CD4-positive, alpha-beta T cell treated with Interleukin-12 subunit alpha and Interleukin-12 subunit beta, for 1 hour (primary cell): ENCODE results near the gene LAMP1.
A peak's percentile ranks its signal among the peaks of the same experiment; 100 is the strongest.
"Not testable (repeated sequence)": the region's sequence is repeated elsewhere in the genome, so short reads cannot be mapped to it uniquely, and the experiment has no call there.

Experiments
- DNase-seq: peaks from one replicate; pipeline ENCODE4 v3.0.0-alpha.2; 2020

Gene LAMP1, protein sequence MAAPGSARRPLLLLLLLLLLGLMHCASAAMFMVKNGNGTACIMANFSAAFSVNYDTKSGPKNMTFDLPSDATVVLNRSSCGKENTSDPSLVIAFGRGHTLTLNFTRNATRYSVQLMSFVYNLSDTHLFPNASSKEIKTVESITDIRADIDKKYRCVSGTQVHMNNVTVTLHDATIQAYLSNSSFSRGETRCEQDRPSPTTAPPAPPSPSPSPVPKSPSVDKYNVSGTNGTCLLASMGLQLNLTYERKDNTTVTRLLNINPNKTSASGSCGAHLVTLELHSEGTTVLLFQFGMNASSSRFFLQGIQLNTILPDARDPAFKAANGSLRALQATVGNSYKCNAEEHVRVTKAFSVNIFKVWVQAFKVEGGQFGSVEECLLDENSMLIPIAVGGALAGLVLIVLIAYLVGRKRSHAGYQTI

DNA sequence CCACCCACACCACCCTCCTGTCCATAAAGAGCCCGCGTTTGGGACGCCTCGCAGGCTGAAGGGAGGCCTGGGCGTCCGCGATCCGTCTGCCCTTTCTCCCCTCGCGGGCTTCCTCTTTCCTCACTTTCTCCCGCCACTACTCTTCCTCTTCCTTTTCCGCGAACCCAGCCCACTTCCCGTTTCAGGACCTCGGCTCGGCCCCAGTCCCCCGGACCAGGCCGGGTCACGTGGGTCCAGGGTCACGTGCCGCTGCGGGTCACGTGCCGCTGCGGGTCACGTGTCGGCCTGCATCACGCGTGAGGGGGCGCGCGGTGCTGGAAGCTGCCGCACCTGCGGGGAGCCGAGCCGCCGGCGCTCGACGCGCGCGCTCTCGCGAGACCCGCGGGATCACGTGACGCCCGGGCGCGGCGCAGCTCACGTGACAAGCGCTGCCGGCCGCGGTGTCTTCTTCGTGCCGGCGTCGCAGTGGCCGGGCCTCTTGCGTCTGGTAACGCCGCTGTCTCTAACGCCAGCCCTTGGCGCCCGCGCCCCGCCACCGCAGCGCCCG lies at the start of gene LAMP1:
Gene LAMP1, plus strand, starts transcription at position 417 of the 547 bp plus-strand sequence. CDS start 196 bp downstream, outside the sequence.
- DNase-seq: peak; percentile 98

DNA sequence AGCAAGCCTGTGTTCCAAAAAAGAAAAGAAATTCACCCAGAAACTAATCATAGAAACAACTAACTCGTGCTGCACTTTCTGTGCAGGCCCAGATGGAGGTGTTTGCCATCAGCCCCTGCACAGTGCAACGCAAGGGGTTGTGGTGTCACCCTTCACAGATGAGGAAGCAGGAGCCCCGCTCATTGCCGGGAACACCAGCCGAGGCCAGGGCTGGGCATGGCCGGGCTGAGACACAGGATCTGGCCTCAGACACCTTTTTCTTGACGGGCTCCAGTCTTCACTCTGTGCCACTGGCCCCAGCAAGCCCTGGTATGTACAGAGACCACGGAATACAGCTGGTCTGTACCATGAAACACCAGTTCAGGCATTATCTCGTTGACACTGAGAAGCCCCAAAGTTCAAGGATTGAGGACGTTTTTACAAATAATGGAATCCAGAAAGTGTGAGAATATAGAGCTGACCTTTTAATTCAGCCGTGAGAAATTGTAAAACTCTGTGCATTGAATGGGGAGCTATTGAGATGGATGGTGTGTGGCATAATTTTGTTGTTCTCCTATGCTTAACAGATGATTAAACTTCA lies 44.4 kb upstream of the LAMP1 start:
- no peak for DNase-seq

DNA sequence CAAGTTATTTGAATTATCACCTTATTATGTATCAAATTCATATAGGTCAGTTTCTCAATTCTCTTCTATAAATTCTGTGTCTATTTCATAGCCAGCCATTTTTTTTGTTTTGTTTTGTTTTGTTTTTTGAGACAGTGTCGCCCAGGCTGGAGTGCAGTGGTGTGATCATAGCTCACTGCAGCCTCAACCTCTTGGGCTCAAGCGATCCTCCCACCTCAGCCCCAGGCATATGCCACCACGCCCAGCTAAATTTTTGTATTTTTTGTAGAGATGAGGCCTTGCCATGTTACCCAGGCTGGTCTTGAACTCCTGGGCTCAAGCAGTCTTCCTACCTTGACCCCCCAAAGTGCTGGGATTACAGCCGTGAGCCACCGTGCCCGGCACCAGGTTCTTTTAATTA lies 39.1 kb upstream of the LAMP1 start:
- DNase-seq: not testable (repeated sequence)

DNA sequence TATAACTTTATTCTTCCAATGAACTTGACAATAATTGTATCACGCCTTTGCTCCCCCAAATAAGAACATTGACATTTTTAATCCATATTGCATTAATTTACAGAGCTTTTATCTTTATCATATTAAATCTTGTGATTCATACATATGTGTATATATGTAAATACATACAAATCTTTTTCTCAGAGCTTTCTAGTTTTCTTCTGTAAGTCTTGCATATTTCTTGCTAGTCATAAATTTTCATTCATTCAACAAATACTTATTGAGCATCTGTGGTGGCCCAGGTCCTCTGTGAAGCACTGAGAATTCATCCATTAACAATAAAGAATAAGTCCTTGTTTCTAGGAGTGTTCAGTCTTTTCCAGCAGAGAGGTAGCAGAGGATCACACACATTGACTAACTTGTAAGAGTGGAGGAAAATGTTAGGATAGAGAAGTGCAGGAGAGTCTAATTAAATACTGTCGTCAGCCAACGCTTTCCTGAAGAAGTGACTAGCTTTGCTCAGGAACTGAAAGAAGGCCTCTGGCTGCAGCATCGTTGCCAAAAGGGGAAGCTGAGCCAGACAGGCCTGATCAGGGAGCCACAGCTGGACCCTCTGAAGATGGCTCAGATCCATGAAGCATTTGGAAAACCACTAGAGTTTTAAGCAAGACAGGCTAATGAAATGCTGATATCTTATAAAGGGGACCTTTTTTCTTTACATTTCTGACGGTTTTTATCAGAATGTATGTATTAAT lies 38.6 kb upstream of the LAMP1 start:
- no peak for DNase-seq

DNA sequence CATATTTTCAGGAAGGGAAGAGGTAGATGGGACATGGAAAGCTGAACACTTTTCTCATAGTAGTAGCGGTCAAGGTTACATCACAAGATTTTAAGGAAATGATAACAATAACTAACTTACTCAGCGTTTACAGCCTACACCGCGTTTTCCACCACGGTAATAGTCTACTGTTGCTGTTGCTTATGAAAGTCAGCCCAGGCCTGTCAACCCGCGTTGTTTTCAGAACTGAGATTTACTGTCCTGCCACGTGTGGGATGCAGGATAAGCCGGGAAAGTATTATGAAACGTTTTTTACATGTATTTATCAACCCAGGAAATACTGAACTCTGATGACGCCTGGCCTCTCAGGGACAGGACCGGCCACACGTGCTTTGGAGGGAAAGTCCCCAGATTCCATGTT lies 36.0 kb upstream of the LAMP1 start:
- DNase-seq: no peak

DNA sequence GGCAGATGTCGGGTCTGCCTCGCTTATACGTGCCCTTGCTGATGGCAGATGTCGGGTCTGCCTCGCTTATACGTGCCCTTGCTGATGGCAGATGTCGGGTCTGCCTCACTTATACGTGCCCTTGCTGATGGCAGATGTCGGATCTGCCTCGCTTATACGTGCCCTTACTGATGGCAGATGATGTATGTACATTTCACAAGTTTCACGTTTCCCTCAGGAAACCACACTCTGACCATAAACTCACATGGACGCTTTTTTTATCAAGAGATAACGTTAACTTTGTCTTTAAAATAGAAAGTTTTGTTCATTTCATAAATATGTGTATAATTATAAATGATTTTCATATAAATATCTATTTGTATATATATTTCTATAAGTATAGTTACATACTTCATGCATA lies 34.0 kb upstream of the LAMP1 start:
- DNase-seq: not testable (repeated sequence)

DNA sequence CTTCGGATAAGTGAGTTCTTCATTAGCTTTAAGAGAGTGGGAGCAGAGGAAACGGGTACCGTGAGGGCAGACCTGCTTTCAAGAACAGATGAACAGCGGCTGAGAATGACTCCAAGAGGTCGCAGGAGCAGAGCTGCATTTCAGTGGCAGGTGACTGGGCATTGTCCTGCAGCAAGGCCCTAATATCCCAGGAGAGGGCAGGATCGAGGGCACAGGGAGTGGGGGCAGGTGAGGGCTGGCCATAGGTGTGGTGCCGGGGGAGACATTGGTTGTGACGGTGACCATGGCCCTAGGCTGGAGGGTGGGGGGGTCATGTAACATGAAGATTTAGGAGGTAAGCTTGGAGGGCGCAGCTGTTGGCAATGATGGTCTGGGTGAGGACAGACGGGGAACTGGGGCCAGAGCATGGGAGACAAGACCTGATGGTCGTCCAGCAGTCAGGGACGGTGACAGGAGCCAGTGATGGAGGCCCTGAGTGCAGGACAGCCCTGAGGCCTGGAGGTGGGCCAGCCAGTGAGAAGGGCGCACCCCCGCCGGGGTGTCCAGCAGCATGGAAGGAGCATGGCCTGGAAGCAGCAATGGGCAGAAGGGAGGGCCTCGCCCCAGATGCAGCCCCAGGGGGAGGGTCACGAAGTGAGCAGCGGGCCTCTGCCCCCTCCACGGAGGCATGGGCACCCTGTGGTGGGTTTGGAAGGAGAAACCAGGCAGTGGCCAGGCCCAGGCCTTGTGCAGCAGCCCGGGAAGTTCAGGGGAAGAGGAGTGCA lies 29.2 kb upstream of the LAMP1 start:
- DNase-seq: no peak

DNA sequence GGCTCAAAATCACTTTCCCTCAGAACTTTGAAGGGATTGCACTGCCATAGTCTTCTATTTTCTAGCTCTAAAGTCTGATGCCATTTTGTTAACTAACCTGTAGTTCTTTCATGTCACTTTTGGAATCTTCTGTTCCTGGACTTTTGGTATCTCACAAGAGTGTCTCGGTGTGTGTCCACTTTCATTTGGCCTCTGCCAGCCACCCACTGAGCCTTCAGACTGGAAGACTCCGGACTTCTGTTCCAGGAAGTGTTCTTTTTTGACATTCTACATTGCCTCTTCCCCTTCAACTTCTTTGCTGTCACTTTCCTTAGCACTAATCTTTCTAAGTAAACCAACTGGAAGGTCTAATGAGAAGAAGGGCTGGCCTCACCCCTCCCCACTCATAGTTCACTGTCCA lies 25.0 kb upstream of the LAMP1 start:
- no peak for DNase-seq

DNA sequence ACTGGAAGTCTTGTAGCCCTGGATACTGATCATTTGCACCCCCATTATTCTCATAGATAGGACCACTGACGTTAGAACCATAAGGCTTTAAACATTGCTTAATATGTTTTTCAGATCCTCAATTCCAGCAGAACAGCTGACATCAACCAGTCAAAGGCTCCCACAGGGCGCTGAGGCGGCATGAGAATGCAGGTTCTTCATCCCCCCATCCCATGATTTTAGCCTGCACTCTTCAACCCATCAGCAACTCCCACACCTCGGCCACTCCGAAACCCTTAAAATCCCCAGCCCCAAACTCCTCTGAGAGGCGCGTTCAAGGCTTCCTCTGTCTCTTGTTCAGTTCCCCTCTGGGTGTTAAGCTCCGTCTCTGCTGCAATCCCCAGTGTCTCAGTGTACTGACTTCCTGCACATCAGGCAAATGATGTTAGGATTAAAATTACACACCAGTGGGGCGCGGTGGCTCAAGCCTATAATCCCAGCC lies 24.3 kb upstream of the LAMP1 start:
- no peak for DNase-seq

DNA sequence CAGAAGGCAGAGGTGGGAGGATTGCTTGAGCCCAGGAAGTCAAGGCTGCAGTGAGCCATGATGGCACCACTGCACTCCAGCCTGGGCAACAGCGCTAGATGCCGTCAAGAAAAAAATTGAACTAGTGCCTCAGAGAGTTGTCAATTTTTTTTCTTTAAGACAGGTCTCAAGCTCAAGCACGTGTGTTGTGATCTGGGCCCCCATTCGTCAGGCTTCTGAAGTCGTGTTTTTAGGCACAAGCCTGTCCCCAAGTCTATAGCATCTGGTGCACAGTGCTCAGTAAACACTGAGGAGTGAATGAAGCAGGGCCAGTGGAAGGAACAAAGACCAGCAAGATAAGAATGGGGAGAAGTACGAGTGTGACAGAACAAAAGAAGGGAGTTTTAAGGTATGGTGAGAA lies 23.7 kb upstream of the LAMP1 start:
- DNase-seq: no peak

DNA sequence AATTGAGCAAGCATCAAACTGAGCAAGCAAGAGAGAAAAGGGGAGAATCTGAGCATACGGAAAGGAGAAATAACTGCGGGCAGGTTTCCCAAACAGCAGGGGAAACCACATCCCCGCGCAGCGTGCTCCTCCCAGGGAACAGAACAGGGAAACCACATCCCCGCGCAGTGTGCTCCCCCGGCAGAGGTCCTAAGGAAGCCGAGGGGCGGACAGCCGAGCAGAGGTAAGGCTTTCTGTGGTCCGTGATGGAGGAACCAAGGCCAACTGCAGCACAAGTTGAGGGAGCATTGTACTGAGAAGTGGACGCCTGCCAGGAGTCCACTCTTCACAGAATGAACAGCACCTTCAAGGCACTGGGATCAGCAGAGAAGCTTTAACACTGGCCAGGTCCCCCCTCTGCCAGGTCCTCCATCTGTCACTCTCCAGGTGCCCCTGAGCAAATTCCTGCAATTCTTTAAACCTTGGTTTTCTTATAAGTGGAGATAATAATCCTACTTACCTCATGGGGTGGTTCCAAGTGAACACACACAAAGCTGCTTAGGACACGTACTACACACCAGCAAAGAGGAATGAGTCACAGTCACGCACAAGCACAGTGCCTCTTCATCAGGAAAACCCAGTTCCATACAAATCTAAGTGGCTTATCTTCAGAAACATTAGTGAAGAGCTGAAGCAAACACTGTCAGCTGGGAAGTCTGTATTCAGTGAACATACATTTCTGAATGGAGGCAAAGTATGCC lies 23.0 kb upstream of the LAMP1 start:
- no peak for DNase-seq

DNA sequence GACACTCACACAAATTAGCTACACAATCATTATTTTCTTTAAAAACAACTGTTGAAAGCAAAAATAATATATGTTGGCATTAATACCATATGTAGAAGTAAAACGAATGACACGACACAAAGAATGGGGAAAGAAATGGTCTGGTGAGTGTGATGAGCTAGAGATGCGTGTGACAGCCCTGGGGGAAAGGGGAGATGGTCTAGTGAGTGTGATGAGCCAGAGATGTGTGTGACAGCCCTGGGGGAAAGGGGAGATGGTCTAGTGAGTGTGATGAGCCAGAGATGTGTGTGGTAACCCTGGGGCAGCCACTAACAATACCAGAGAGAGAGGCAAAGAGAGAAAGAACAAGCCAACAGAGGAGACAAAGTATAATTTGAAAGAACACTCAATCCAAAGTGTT lies 22.3 kb upstream of the LAMP1 start:
- DNase-seq: no peak

DNA sequence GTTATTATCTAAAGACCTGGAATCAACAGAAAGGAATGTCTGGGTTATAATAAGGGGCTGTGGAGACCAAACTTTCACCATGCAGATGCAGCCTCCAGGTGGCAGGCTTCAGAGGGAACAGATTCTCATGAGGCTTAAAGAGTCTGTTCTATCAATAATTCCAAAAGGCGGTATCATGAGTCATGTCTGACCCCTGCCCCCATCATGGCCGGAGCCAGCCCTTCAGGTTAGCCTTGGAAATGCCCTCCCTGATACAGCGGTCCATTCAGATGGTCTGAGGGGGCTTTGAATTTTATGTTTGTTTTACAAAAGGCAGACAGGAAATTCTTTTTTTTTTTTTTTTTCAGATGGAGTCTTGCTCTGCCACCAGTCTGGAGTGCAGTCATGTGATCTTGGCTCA lies 21.7 kb upstream of the LAMP1 start:
- DNase-seq: peak; percentile 33

DNA sequence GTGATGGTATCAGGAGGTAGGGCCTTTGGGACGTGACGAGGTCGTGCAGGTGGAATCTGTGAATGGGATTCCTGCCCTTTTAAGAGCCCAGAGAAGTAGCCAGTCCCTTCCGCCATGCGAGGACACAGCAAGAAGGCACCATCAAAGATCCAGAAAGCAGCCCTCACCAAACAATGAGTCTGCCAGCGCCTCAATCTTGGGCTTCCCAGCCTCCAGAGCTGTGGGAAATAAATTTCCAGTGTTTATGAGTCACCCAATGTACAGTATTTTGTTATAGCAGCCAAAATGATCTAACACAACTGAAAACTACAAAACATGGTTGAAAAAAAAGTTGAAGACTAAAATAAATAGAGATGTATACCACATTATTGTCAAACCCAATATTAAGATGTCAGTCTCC lies 16.9 kb upstream of the LAMP1 start:
- DNase-seq: no peak

DNA sequence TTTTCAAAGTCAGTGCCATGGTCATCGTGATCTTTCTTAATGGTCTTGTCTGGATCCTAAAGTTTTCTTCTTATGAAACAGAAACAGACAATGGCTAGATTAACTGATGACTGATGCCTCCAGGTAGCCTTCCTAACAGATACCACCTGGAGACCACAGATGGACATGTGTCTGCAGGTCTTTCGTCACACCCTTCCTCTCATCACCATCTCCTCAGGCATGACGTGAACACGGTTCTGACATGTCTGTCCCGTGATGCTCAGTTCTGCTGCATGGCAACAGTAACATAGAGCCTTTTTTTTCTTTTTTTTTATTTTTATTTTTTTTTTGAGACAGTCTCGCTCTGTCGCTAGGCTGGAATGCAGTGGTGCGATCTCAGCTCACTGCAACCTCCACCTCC lies 13.1 kb upstream of the LAMP1 start:
- DNase-seq: no peak

DNA sequence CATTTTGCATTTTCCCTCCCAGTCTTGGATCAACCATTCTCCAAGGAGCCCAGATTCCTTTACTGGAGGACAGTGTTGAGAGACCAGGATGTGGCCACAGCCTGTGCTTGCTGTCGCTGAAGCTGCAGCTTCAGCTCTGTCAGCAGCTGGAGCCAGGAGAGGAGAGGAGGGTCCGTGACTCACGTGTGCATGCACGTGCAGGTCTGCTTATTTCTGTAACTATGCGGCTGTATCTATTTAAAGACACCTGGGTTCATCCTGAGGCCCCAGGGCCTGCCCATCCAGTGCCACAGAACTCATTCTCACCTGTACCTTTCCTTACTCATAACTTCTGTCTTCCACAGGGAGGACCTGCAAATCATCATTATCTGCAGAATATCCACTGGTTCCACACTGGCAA lies 8.2 kb upstream of the LAMP1 start:
- DNase-seq: no peak

DNA sequence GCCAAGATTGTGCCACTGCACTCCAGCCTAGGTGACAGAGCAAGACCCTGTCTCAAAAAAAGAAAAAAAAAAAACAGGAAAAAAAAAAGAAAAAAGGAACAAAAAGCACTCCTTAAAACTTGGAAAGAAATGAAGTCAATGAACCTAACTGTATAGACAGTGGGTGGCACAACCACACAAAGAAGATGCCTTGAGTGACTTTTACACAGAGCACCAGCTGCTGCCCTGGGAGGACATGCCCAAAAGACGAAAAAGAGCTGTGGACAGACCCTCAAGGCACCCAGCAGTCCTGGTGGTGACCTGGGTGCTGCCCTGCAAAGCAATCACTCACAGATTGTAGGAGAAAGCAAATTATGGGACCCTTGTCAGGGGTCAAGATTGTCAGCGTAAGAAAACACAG lies 5.9 kb upstream of the LAMP1 start:
- no peak for DNase-seq

DNA sequence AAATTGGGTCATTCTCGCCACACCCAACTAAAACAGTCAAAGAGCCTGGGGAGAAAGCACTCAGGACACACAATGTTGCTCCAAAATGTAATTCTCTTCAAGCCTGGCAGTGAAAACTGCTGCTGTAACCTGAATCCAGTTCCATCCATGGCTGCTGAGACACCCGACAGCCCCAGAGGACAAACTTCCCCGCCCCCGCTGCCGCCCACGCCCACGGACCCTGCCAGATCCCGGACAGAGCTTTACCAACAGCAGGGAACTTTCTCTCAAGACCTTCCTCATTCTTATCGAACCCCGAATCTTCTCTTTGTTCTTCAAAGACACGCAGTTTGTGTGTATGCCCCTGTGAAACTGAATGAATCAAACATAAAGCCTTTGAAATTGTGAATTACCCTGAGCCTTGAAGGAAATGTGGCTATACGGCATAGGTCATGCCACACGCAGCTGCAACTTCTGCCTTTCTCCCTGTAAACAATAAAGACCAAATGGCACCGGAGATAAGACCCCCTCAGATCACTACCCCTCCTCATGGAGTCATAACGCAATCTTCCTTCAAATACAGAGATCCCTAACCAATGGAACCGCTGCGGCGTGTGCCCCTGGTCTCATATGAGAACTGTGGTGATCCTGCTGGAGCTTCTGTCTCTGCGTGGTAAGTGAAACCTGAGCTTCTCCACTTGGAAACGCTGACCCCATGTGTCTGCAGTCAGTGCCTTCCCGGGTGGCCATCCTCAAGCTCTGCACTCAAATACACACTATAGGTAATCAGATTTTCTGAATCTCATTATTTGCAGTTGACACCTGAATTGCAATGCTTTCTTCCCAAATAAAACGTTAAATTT lies 4.8 kb upstream of the LAMP1 start:
- DNase-seq: peak; percentile 7

DNA sequence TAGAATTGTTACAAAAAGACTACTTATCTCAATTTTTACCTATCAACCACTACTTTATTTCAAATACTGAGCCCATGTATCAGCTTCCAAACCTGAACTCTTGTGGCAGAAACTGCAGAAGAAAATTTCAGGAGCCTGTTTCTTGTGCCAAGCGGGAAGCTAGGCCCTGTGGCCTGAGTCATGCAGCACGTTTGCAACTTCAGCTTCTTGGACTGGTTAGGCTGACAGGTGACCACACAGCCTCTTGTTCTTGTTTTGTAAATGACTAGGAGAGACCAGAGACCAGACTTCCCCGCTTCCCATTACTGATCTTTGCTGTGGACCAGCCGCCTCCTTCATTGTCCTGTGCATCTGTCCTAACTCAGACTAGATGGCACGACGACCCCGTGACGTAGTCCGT lies 3.4 kb upstream of the LAMP1 start:
- DNase-seq: no peak

DNA sequence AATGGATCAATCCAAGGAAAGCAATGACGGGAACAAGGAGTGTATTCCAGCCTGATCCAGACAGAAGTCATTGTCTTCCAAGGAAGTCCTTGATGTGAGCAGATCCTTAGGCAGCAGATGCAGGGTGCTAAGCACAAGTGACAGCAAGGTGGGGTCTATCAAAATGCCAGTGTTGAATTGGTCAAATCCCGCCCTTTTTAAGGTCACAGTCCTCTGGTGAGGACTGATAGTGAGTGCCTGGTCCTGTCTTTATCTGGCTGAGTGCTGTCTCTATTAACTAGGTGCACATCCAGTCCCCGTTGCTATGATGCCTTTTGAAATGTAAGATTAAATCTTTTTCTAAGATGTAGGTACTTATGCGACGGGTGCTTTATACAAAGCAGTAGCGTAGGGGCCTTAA lies 1.3 kb upstream of the LAMP1 start:
- no peak for DNase-seq
